Activated CD4-positive, alpha-beta T cell treated with anti-CD3 and anti-CD28 coated beads, Interleukin-2, amount 50 U/mL, for 1 hour (primary cell): ENCODE data around the gene RPTOR.

Source experiments
- DNase-seq: peaks from one replicate; pipeline ENCODE4 v3.0.0-alpha.2; 2020

Gene RPTOR

GRCh38 chr17:80668375-80669148 is 123.9 kb downstream of the RPTOR start:
- DNase-seq: no peak

- no peak for DNase-seq
Measured at GRCh38 chr17:80671039-80671824, 126.6 kb downstream of the RPTOR start.

- DNase-seq: no peak
Measured at GRCh38 chr17:80671825-80672110, 127.1 kb downstream of the RPTOR start.

GRCh38 chr17:80673152-80673920 is 128.7 kb downstream of the RPTOR start:
- DNase-seq: no peak

- DNase-seq: no peak
Measured at GRCh38 chr17:80675438-80676095, 130.9 kb downstream of the RPTOR start.

GRCh38 chr17:80676096-80676466 is 131.4 kb downstream of the RPTOR start:
- DNase-seq: no peak

- DNase-seq: no peak
Measured at GRCh38 chr17:80676564-80676963, 131.9 kb downstream of the RPTOR start.

GRCh38 chr17:80677214-80677756 is 132.6 kb downstream of the RPTOR start:
- no peak for DNase-seq

GRCh38 chr17:80679816-80680215 is 135.2 kb downstream of the RPTOR start:
- DNase-seq: no peak

GRCh38 chr17:80681215-80681614 is 136.6 kb downstream of the RPTOR start:
- DNase-seq: no peak

- DNase-seq: no peak
Measured at GRCh38 chr17:80682372-80682771, 137.7 kb downstream of the RPTOR start.

- DNase-seq: no peak
Measured at GRCh38 chr17:80683625-80684104, 139.0 kb downstream of the RPTOR start.

GRCh38 chr17:80687839-80688238 is 143.2 kb downstream of the RPTOR start:
- no peak for DNase-seq

GRCh38 chr17:80689129-80689619 is 144.5 kb downstream of the RPTOR start:
- no peak for DNase-seq

- DNase-seq: no peak
Measured at GRCh38 chr17:80691784-80692183, 147.1 kb downstream of the RPTOR start.

- DNase-seq: no peak
Measured at GRCh38 chr17:80692931-80693467, 148.4 kb downstream of the RPTOR start.

GRCh38 chr17:80693511-80693910 is 148.9 kb downstream of the RPTOR start:
- no peak for DNase-seq

- DNase-seq: no peak
Measured at GRCh38 chr17:80694085-80694991, 149.7 kb downstream of the RPTOR start.

- no peak for DNase-seq
Measured at GRCh38 chr17:80694992-80695912, 150.6 kb downstream of the RPTOR start.

GRCh38 chr17:80695979-80696378 is 151.3 kb downstream of the RPTOR start:
- no peak for DNase-seq
